GM21515 (cell line): ENCODE measurements around the gene MICB.
"Not testable (repeated sequence)": the region's sequence is repeated elsewhere in the genome, so short reads cannot be mapped to it uniquely, and the experiment has no call there.

Experiments
- ATAC-seq: cut with Tn5 transposase; IDR thresholded peaks from one replicate; pipeline ENCODE4 v1.9.1; 2021; ENCODE audit not compliant: unreplicated experiment

The MICB gene

DNA sequence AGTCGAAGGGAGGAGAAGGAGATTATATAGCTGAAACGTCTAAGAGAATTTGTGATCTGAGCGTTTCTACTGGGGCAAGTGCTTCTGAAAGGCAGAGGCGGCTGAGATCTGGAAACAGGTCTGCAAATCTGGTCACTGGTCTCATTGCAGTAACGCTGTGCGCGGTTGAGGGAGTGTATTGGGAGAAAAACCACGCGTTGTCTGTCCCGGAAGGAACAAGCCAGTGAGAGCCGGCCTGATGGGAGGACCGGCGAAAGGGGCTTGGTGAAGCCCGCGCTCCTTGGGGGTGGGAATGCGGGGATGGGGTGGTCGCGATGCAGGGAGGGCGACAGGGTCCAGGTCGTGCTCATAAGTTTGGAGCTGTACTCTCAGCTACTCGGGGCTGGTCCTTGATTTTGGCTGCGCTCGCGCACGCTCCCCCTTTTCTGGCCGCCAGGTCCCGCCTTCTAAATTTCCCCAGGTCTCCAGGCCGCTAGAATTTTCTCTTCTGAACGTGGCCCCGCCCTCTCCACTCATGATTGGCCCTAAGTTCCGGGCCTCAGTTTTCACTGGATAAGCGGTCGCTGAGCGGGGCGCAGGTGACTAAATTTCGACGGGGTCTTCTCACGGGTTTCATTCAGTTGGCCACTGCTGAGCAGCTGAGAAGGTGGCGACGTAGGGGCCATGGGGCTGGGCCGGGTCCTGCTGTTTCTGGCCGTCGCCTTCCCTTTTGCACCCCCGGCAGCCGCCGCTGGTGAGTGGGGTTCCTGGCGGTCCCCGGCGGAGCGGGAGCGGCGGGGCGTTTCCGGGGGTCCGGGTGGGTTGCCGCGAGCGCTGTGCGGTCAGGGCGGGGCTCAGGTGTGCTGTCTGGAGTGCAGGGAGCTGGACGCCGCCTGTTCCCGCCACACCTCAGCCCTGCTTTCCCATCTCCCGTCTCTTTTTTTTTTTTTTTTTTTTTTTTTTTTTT lies at the start of gene MICB:
MICB (plus strand) TSS at position 615 of the 946 bp plus-strand sequence; CDS start at position 664, 49 bp downstream.
- ATAC-seq, result peak; percentile 42

DNA sequence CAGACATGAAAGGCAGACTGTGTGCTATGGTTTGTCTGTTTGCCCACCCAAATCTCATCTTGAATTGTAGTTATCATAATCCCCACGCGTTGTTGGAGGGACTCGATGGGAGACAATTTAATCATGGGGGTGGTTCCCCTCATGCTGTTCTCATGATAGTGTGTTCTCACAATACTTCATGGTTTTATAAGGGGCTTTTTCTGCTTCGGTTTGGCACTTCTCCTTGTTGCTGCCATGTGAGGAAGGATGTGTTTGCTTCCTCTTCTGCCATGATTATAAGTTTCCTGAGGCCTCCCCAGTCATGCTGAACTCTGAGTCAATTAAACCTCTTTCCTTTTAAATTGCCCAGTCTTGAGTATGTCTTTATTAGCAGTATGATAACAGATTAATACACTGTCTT lies 47.2 kb upstream of the MICB start:
- no peak for ATAC-seq

DNA sequence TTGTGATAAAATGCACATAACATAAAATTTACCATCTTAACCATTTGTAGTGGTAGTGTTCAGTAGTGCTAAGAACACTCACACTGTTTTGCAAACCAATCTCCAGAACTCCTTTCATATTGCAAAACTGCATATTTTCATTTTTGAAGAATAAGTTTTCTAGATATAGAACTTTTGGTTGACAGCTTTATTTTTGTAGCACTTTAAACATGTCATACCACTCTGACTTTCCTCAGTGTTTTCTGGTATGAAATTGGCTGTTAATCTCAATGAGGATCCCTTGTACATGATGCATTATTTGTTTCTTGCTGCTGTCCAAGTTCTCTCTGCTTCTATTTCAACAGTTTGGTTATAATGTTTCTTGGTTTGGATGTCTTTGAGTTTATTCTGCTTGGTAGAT lies 45.1 kb upstream of the MICB start:
- ATAC-seq, result no peak

DNA sequence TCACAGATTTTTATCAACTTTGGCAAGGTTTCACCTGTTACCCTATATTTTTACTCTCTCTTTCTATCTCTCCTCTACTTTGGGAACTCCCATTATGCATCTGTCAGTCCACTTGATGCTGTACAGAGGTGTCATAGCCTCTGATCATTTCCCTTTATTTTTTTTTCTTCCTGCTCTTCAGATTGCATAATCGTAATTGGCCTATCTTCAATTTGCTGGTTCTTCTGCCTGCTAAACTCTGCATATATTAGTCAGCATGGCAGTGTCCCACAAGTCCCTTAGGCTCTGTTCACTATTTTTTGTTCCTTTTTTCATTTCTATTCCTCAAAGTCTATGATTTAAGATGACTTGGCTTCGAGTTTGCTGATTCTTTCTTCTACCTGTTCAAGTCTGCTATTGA lies 44.7 kb upstream of the MICB start:
- no peak for ATAC-seq

DNA sequence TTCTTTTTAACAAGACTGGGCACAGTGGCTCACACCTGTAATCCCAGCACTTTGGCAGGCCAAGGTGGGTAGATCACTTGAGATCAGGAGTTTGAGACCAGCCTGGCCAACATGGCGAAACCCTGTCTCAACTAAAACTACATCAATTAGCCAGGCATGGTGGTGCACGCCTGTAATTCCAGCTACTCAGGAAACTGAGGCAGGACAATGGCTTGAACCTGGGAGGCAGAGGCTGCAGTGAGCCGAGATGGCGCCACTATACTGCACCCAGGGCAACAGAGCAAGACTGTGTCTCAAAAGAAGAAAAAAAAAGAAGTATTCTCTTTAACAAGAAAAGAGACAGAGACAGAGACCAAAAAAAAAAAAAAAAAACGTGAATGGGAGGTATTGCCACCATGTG lies 38.1 kb upstream of the MICB start:
- ATAC-seq, result not testable (repeated sequence)

DNA sequence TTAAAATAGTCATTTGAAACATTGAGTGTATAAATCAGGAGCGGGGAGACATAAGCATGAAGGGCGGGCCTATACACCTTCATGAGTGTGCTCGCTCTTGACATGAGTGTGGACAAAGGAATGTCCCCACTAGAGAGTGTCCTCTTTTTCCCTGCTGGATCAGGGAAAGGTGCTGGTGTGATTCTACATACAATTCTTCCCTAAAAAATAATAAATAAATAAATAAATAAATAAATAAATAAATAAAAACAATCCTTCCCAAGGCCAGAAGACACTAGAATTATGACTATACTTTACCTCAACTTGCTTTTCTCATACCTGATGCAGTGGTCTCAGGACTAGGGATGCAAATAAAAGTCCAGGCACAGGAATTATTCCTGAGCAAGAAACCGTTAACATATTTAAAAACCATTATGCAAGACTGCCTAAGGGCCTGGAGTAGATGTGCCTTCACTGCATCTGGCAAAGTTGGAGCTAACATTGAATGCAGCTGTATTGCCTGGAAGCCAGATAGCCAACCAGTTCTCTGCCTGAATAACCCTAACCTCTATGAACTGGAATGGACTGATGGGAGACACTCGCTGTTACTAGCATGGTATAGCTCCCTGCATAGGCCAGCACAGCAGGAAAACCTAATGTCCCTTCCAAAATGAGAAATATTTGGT lies 37.5 kb upstream of the MICB start:
- ATAC-seq, result no peak

DNA sequence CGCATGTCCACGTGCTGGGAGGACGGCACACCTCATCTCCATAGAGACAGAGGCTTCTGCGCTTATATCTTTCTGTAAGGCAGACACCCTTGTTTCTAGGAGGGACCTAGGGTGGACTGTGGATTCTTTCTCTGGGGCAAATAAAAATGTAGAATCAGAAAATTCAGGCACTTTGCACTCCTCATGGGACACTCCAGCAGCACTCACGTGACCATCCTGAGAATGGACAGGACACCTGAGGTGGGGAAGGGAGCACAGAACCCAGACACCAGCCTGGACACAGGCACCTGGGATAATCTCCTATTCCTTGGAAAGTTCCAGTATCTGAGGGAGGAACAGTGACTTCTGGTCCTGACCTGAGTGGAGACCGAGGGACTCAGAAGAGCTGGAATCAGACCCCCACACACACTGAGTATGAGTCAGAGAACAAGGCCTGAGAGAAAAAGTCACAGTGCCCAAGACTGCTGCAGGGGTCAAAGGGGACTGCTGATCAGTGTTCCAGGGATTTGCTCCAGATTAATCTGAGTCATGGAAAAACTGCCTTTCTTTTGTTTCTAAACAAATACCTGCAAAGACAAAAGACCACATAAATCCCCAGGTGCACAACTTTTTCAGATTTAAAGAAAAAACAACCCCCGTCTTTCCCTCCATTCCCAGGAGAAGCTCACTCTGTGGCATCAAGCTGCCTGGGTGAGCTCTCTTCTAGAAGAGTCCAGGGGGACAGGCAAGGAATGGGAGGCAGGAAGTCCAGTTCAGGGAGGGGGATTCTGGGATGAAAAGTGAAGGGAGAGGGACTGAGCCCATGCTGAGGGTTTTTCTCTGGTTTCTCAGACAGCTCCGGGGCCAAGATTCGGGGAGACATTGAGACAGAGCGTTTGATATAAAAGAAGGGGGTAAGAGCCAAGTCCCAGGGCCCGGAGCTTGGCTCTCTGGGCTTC lies 35.6 kb upstream of the MICB start:
- ATAC-seq, result no peak

DNA sequence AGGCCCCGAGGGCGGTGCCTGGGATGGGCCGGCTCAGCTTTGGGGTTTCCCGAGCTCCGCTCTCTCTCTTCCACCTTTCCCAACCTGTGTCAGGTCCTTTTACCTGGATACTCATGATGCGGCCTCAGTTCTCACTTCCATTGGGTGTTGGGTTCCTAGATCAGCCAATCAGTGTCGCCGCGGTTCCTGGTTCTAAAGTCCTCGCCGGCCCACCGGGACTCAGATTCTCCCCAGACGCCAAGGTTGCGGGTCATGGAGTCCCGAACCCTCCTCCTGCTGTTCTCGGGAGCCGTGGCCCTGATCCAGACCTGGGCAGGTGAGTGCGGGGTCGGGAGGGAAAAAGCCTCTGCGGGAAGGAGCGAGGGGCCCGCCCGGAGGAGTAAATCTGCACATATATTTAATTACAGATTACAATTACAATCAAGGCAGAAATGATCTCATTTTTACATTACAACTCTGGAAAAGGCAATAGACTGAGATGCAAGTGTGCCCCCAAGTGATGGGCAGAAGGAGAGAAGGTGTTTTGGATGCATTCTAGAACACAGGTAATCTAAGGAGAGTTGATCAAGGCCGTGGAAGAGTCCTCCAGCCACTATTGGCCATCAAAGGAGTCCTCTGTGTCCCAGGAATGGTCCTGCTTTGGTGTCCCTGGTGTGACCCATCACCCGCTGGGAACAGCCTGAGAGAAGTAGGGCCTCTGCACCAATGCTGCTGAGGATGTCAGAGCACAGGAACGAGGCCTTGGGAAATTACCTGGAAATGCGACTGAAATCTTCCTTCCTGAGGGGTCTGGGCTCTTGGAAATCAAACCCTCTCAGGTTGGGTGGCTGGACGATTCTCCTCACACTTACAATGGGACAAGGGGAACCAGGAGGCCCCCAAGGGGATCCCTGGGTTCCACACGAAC lies 34.7 kb upstream of the MICB start:
- ATAC-seq, result no peak

DNA sequence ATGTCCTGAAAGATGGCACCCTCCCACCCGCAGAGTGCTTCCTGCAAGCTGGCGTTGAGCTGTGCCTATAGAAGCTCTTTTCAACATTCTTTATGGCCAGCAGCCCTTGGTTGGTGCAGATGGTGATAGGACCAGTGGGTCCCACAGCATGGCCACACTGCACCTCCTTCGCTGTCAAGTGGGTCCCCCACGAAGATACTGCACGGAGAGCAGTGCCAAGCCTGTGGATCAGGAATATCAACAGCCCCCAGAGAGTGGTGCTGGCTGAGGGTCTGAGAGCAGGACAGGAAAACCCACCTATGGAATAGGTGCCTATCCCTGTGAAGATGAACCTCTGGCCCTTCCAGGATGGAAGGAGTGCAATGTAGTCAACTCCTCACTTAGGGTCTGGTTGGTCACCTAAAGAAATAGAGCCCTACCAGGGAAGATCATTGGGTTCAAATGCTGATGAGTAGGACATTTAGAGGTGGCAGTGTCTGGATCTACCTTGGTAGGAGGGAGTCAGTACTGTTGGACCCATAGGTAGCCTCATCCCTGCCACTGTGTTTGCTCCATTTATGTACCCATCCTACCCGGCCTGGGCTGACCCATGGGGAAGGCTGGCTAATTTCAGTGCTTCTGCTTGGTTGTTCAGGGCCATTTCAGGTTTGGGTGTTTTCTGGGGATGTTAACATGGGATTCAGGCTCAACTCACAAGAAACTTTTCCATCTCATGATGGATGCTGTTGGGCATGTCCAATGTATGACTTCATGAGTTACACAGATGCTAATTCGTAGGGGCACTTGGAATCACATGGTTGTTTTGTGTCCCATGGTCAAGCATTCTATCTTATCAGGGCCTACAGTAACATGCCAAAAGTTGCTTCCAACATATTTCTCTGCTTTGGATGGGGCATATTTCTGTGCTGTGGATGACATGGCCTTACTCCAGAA lies 33.4 kb upstream of the MICB start:
- ATAC-seq, result no peak

DNA sequence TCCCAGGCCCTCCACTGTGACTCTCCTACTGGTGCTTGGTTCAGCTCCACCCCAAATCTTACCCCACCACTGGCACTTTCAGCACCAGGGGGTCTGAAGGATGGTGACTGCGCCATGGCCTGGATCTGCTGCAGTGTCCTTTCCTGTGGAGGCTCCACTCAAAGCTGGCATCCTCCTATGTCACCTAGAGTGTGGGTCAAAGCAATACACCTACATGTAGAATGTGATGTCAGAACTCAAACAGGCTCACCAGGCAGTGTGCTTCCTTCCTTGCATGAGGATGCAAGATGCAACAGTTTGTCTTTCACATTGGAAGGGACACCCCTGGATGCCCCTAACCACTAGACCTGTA lies 32.8 kb upstream of the MICB start:
- no peak for ATAC-seq

DNA sequence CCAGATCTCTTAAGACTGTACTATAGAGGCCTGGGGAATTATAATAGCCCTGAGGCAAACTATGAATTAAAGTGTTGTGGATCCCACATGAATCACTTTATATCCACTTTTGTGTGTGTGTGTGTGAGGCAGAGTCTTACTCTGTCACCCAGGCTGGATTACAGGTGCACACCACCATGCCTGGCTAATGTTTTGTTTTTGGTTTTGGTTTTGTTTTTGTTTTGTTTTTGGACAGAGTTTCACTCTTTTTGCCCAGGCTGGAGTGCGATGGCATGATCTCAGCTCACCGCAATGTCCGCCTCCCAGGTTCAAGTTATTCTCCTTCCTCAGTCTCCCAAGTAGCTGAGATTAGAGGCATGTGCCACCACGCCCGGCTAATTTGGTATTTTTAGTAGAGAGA lies 32.2 kb upstream of the MICB start:
- ATAC-seq, result no peak

DNA sequence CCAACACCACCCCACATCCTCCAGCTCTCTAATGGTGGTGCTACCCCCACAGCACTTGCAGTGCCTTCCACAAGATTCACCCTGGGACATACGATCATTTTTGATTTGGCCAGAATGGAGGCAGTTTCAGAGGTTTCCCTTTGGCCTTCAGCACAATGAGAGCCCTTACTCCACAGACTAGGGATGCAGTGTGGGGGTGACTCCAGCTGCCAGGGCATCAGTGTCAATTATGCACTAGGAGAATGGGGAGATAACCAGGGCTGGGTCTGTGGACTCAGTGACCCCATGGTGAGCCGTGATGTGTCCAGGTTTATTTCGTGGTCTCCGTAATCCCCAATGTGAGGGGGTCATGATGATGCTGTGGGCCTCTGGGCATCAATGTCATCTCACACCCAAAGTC lies 31.5 kb upstream of the MICB start:
- ATAC-seq, result no peak

DNA sequence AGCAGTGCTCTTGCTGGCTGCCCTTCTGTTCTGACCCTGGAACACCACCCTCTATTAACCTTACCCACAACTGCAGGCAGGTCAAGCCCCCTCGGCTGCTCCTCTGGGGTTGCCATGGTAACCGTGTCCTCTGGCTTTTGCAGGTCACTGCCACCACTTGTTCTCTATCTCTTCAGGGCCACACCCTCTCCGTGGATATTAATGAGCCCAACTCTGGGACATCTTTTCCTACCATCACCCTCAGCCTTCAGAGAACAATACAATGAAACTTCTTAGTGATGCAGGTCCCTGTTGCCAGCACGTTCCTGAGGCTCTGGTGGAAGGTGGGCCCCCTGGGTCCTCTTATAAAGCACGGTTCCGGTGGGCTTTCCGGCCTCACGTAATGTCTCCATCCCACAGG lies 30.8 kb upstream of the MICB start:
- no peak for ATAC-seq

DNA sequence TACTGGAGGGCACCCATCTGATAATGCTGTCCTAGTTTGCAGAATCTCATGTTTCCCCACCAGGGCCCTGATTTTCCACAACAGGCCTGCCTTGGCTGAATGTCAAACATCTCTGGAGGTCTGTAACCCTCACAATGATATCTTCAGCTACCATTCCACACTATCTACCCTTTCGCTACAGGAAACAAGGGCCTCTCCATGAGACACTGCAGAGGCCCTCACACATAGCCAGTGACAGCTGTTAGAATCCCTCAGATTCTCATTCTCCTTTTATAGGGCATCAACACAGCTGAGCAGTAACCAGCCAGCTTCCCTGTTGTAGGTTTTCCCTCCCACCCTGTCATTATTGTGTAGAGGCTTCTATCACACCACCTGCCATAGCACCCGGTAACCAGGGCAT lies 29.6 kb upstream of the MICB start:
- ATAC-seq, result no peak

DNA sequence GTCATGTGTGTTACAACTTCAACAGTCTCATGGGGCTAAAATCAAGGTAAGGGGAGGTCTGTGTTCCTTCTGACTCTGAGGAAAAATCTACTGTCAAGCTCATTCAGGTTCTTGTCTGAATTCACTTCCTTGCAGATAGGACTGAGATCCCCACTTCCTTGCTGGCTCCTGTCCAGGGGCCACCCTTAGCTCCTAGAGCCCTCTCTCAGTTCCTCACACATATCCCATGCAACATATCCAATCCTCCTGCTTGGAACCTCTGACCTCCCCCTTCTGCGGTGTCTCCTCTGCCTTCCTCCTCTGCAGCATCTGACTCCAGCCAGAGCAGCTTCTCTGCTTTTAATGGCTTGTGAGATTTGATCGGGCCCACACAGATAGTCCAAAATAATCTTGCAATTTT lies 27.1 kb upstream of the MICB start:
- ATAC-seq, result no peak

DNA sequence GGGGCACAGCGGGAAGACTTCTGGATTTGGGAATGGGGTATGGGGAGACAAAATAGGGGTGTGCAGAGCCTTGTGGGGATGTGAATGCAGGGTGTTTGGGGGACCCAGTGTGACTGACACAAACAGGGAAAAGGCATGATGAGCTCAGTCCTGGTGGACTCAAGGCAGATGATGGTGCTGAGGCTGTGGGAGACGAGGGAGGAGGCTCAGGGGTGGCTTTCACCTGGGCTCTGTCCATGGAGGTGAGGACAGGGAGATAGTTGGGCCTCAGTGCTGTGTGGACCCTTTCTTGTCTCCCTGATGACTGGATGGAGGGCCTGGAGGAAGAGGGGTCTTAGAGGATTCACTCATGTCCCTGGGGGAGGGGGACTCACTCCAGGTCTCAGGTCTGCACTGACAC lies 26.2 kb upstream of the MICB start:
- no peak for ATAC-seq

DNA sequence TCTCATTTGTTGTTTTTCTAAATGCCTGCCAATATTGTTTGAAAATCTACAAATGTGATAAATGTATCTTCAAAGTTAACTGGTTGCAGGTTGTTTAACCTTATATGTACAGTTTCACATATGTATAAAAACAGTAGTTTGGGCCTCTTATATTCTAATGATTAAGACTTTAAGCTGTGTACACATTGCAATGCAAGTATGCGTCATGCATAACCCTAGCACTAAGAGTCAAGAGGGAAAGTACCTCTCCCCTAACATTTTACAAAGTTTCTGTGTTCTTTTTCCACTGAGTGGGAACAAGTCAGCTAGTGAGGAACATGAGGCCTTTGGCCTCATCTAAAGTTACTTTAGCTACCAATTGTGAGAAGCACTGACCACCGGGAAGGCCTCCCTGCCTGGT lies 25.7 kb upstream of the MICB start:
- no peak for ATAC-seq

DNA sequence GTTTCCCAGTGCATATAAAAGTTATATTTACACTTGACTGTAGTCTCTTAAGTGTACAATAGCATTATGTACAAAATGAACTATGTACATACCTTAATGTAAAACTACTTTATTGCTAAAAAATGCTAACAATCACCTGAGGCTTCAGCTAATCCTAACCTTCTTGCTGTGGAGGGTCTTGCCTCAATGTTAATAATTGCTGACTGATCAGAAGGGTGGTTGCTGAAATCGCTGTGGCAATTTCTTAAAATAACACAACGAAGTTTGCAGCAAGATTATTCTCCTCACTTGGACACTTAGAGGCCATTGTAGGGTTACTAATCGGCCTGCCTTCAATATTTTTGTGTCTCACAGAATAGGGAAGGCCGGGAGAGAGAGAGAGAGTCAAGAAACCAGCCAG lies 24.7 kb upstream of the MICB start:
- ATAC-seq, result no peak
